Tibial artery (tissue), 4 donors: ENCODE results near the gene CNTN4.

ENCODE experiments used
- DNase-seq, 2 donors: peaks; one replicate each; pipeline ENCODE4 v3.0.0-alpha.2; 2019
- H3K27ac ChIP-seq, 2 donors: fragments of 200-600 bp; sonication (generic) in 1 of 2; 1 replicate in 1 of 2; 2 replicates in 1 of 2; pipeline ENCODE4 v1.5.1; 2018 to 2019; ENCODE audit warnings: mild to moderate bottlenecking in 1 of 2
- H3K27me3 ChIP-seq, 2 donors: fragments of 200-600 bp; sonication (generic) in 1 of 2; one replicate each; pipeline versions ENCODE4 v1.5.1 to v1.6.0; 2016 to 2019
- H3K36me3 ChIP-seq, 3 donors: fragments of 200-600 bp; sonication (generic) in 2 of 3; one replicate each; pipeline ENCODE4 v1.5.1; 2016 to 2019; ENCODE audit warnings: mild to moderate bottlenecking in 2 of 3
- H3K4me1 ChIP-seq, 4 donors: fragments of 200-600 bp; sonication (generic) in 2 of 4; 1 replicate in 3 of 4; 2 replicates in 1 of 4; pipeline ENCODE4 v1.5.1; 2016 to 2019
- H3K4me3 ChIP-seq, 2 donors: fragments of 200-600 bp; sonication (generic) in 1 of 2; 1 replicate in 1 of 2; 2 replicates in 1 of 2; pipeline ENCODE4 v1.5.1; 2018 to 2019; ENCODE audit warnings: mild to moderate bottlenecking in 2 of 2
- H3K9me3 ChIP-seq, 3 donors: fragments of 200-600 bp; sonication (generic) in 1 of 3; one replicate each; pipeline ENCODE4 v1.5.1; 2016 to 2019
- intact Hi-C: fragments of 100-400 bp; cut with DNase I; formaldehyde crosslinking; loops from one replicate; pipeline ENCODE4 v1.15.0; 2023; ENCODE audit warnings: low total_unique reads
- TF ChIP-seq, protein P1 (sequence below), 2 experiments: fragments of 200-600 bp in 1 of 2; fragments of 450-650 bp in 1 of 2; IDR thresholded peaks; one replicate each; pipeline ENCODE4 v1.5.1; 2017 to 2019; ENCODE audit warnings: antibody characterized with exemption in 2 of 2, mild to moderate bottlenecking in 1 of 2, moderate library complexity in 1 of 2

Gene CNTN4

DNA sequence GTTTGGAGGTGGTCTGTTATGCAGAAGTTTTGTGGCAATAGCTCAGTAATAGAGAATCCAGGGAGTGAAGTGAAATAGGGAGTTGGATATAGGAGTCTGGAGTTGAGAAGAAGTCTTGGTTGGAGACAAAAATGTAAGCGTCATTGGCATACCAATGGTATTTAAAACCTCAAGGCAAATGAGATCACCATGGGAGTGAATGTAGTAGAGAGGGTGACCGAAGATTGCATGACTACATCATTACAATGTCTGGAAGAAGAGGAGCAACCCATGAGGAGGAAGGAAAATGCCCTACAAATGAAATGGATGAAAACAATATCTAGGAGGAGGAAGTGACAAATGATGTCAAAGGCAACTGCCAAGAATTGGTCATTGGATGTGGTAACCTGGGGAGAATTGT is 54.4 kb downstream of the CNTN4 start:
- Histone ChIP-seq H3K4me1 (peaks cover 0 to 12% (median 2%) of the 10 kb centered on the region in 4 donors), H3K27ac (no peak overlapping the region), H3K36me3 (no peaks in the 10 kb centered on the region), H3K27me3 (no peaks in the 10 kb centered on the region), H3K4me3 (no peak overlapping the region), H3K9me3 (no peaks in the 10 kb centered on the region)
- no peak for DNase-seq
- TF ChIP-seq, protein P1, sequence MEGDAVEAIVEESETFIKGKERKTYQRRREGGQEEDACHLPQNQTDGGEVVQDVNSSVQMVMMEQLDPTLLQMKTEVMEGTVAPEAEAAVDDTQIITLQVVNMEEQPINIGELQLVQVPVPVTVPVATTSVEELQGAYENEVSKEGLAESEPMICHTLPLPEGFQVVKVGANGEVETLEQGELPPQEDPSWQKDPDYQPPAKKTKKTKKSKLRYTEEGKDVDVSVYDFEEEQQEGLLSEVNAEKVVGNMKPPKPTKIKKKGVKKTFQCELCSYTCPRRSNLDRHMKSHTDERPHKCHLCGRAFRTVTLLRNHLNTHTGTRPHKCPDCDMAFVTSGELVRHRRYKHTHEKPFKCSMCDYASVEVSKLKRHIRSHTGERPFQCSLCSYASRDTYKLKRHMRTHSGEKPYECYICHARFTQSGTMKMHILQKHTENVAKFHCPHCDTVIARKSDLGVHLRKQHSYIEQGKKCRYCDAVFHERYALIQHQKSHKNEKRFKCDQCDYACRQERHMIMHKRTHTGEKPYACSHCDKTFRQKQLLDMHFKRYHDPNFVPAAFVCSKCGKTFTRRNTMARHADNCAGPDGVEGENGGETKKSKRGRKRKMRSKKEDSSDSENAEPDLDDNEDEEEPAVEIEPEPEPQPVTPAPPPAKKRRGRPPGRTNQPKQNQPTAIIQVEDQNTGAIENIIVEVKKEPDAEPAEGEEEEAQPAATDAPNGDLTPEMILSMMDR (IDR thresholded peaks at IDR 0.05) = no peak
- intact Hi-C loops = no loop called here

DNA sequence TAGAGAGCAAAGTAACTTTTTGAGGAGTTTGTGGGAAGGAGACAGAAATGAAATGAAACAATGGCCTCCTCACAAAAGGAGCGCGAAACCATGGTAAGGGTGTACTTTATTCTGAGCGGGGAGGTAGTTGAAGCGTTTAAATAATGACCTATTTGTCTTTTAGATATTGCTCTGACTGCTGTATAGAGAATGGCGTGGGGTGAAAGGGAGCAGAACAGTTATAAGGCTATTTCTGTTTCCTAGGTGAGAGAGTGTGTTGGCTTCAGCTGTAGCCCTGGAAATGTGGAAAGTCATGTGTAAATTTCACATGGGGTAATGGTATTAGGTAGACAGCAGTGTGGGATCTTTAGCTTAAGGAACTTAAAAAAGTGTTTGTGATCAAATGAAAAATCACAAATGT is 54.9 kb downstream of the CNTN4 start:
- no peaks in the 10 kb centered on the region for H3K36me3 ChIP-seq
- no peak overlapping the region for H3K27ac ChIP-seq
- intact Hi-C loops = no loop called here

DNA sequence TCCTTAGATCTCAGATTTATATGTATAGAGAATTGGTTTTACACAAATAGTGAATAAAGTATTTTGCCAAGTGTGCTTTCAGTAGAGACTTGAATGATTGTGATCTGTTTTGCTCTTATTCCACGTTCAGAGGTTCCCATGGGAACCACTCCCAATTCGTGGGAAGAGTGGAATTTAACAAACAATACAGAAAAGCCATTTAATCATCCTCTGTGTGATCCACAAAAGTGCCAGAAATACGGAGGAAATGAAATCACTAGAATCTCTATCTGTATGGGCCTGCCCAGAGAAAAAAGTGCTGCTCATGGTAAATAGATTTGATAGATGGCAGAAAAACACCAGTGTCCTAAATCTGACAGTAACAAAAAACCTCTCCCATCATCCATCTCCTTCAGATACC is 56.0 kb downstream of the CNTN4 start:
- DNase-seq = no peak
- TF ChIP-seq, protein P1 (IDR thresholded peaks at IDR 0.05) = no peak
- Histone ChIP-seq H3K27ac (no peak overlapping the region), H3K9me3 (no peaks in the 10 kb centered on the region), H3K36me3 (no peaks in the 10 kb centered on the region), H3K4me1 (peaks cover 0 to 20% (median 2%) of the 10 kb centered on the region in 4 donors), H3K4me3 (no peak overlapping the region), H3K27me3 (no peaks in the 10 kb centered on the region)
- intact Hi-C loops = no loop called here

More for the DNA sequence above, 54.9 kb downstream of the CNTN4 start:
- Histone ChIP-seq H3K27me3 (no peaks in the 10 kb centered on the region), H3K4me3 (no peak overlapping the region), H3K4me1 (peaks cover 0 to 15% (median 2%) of the 10 kb centered on the region in 4 donors), H3K9me3 (no peaks in the 10 kb centered on the region)
- TF ChIP-seq, protein P1 (IDR thresholded peaks at IDR 0.05) = no peak
- DNase-seq = no peak

DNA sequence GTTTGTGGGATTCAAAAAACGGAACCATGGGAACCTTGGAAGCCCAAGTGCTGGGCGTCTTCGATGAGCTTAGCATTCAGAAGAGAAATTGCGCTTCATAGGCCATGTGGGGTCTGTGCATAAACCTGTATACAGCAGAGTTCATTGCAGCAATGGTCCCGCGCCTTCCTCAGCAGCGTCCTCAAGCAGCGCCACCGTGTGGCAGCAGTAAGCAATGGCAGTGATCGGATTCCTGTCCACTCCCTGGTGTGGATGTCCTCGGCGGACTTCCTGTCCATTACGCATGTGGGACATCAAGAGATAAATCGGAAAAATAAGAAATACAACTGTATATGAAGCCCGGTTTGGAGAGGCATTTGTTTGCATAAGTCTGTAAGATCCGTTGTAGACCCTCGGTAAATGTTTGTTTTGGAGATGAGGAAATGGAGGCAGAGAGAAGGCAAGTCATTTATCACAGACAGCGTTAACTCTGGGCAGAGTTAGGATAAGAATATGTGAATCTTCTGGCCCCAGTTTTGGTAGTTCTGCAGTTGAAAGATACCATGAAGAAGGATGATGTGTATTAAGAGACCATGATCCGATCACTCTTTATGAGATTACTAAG is 57.7 kb downstream of the CNTN4 start:
- Histone ChIP-seq H3K4me3 (no peak overlapping the region), H3K9me3 (no peaks in the 10 kb centered on the region), H3K36me3 (no peaks in the 10 kb centered on the region), H3K4me1 (peaks cover 0 to 20% (median 0%) of the 10 kb centered on the region in 4 donors), H3K27ac (no peak overlapping the region), H3K27me3 (no peaks in the 10 kb centered on the region)
- no peak for DNase-seq
- TF ChIP-seq, protein P1 (IDR thresholded peaks at IDR 0.05) = no peak
- intact Hi-C loops = no loop called here

DNA sequence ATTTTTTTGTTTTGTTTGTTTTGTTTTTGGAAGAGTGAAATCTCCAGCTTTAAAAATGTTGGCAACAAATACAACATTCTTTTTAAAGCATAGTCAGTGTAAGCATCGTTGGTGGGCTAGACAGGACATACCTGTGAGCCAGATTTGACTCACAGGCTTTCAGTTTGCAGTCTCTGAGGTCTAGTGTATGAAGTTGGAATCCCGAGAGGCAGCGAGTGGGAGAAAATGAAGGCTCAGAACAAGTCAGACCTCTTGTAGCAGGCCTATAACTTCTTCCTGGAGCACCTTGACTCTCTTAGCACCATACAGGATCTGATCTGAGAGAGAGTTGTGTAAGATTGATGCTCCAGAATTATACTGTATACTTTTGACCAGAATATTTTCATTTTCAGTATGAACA is 60.2 kb downstream of the CNTN4 start:
- Histone ChIP-seq H3K27ac (no peak overlapping the region), H3K4me1 (peaks cover 0 to 20% (median 0%) of the 10 kb centered on the region in 4 donors), H3K9me3 (no peaks in the 10 kb centered on the region), H3K27me3 (no peaks in the 10 kb centered on the region), H3K4me3 (no peak overlapping the region), H3K36me3 (no peaks in the 10 kb centered on the region)
- DNase-seq = no peak
- TF ChIP-seq, protein P1 (IDR thresholded peaks at IDR 0.05) = no peak
- intact Hi-C loops = no loop called here

DNA sequence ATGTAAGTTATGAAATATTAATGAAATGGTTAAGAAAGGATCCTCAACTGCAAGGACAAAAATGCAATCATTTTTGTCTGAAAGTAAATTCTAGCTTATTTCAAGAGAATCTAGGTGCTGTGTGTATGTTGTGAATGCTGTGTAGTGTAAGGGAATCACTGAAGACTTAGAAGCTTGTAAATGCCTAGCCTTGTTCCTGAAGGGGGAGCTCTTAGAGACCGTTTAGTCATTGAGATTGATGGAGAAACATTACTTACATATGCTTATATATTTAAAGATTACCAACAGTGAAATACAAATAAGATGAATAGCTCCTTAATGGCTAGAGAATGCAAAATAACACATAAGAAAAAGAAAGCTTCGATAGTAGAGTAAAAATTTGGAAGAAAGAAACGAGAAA is 67.9 kb downstream of the CNTN4 start:
- intact Hi-C loops = no loop called here
- TF ChIP-seq, protein P1 (IDR thresholded peaks at IDR 0.05) = no peak
- DNase-seq = no peak

More for the DNA sequence above, 67.9 kb downstream of the CNTN4 start:
- Histone ChIP-seq H3K4me1 (no peaks in the 10 kb centered on the region), H3K27ac (no peak overlapping the region), H3K27me3 (no peaks in the 10 kb centered on the region), H3K4me3 (no peak overlapping the region), H3K36me3 (no peaks in the 10 kb centered on the region), H3K9me3 (no peaks in the 10 kb centered on the region)
